ENCODE results near the gene CTAGE9. TPM values are rescaled to one million over a fixed set of nuclear protein-coding genes. Genes with fewer than 3 reads are reported as not detected.

CTAGE9 gene
- polyA plus RNA-seq, 1 donor from 2014 or later = not detected

GRCh38 chr6:131681585-131681984 is 29.2 kb downstream of the CTAGE9 start:
- H2AFZ ChIP-seq (ENCODE audit: low read depth, low read length) = no peak overlapping the region
- H3K9ac ChIP-seq (ENCODE audit: low read length) = no peak overlapping the region
- no peaks in the 10 kb centered on the region for H3K9me3 ChIP-seq (ENCODE audit: low read length)
- TF ChIP-seq EZH2 (IDR thresholded peaks at IDR 0.05; ENCODE audit: borderline replicate concordance, insufficient read depth, low read length, poor library complexity, severe bottlenecking) (no peak), TAF1 (IDR thresholded peaks at IDR 0.05; ENCODE audit: low read depth) (no peak), CTCF (IDR thresholded peaks at IDR 0.05; ENCODE audit: poor library complexity, severe bottlenecking) (no peak)
- H3K36me3 ChIP-seq (ENCODE audit: insufficient read depth, low read length) = no peaks in the 10 kb centered on the region
- no peaks in the 10 kb centered on the region for H4K20me1 ChIP-seq (ENCODE audit: insufficient read depth)
- H3F3A ChIP-seq (ENCODE audit: insufficient read depth, low read length, poor library complexity, severe bottlenecking) = no peaks in the 10 kb centered on the region
- no peaks in the 10 kb centered on the region for H3K9me2 ChIP-seq (ENCODE audit: insufficient read depth, low read length)
- no peak overlapping the region for H3K27ac ChIP-seq (ENCODE audit: low read length)
- no peak overlapping the region for H3K4me2 ChIP-seq (ENCODE audit: low read length)
- H3K4me3 ChIP-seq (ENCODE audit: low read length) = no peak overlapping the region
- H3K79me2 ChIP-seq (replicated peaks; ENCODE audit: insufficient read depth, low read length) = no peaks in the 10 kb centered on the region
- no peaks in the 10 kb centered on the region for H3K27me3 ChIP-seq (ENCODE audit: insufficient read depth, low read depth, low read length)

- Histone ChIP-seq H3K4me2 (ENCODE audit: low read length) (no peak overlapping the region), H3K36me3 (ENCODE audit: insufficient read depth, low read length) (no peaks in the 10 kb centered on the region), H3F3A (ENCODE audit: insufficient read depth, low read length, poor library complexity, severe bottlenecking) (no peaks in the 10 kb centered on the region), H3K79me2 (replicated peaks; ENCODE audit: insufficient read depth, low read length) (no peaks in the 10 kb centered on the region), H4K20me1 (ENCODE audit: insufficient read depth) (no peaks in the 10 kb centered on the region), H3K27me3 (ENCODE audit: insufficient read depth, low read depth, low read length) (no peaks in the 10 kb centered on the region), H3K9me3 (ENCODE audit: low read length) (no peaks in the 10 kb centered on the region), H2AFZ (ENCODE audit: low read depth, low read length) (no peak overlapping the region), H3K27ac (ENCODE audit: low read length) (no peak overlapping the region), H3K9me2 (ENCODE audit: insufficient read depth, low read length) (no peaks in the 10 kb centered on the region), H3K9ac (ENCODE audit: low read length) (no peak overlapping the region), H3K4me3 (ENCODE audit: low read length) (no peak overlapping the region)
- TF ChIP-seq MXI1 (conservative IDR thresholded peaks at IDR 0.05; ENCODE audit: poor library complexity, severe bottlenecking) (no peak), RAD21 (conservative IDR thresholded peaks at IDR 0.05) (no peak), TAF1 (IDR thresholded peaks at IDR 0.05; ENCODE audit: low read depth) (no peak), CTCF (IDR thresholded peaks at IDR 0.05; ENCODE audit: poor library complexity, severe bottlenecking) (no peak), EZH2 (IDR thresholded peaks at IDR 0.05; ENCODE audit: borderline replicate concordance, insufficient read depth, low read length, poor library complexity, severe bottlenecking) (no peak), EP300 (conservative IDR thresholded peaks at IDR 0.05; ENCODE audit: poor library complexity, severe bottlenecking) (no peak), POLR2AphosphoS5 (IDR thresholded peaks at IDR 0.05) (no peak), REST (IDR thresholded peaks at IDR 0.05; ENCODE audit: borderline replicate concordance) (no peak), SMC3 (conservative IDR thresholded peaks at IDR 0.05; ENCODE audit: poor library complexity) (no peak)
Measured at GRCh38 chr6:131680868-131681267, 29.9 kb downstream of the CTAGE9 start.
